Activated CD4-positive, alpha-beta T cell treated with anti-CD3 and anti-CD28 coated beads, Interleukin-2, amount 50 U/mL, for 48 hours (primary cell): ENCODE measurements around the gene CNTN6.

Experiments
- DNase-seq, 2 experiments: peaks; one replicate each; pipeline ENCODE4 v3.0.0-alpha.2; 2020

Gene CNTN6

DNA sequence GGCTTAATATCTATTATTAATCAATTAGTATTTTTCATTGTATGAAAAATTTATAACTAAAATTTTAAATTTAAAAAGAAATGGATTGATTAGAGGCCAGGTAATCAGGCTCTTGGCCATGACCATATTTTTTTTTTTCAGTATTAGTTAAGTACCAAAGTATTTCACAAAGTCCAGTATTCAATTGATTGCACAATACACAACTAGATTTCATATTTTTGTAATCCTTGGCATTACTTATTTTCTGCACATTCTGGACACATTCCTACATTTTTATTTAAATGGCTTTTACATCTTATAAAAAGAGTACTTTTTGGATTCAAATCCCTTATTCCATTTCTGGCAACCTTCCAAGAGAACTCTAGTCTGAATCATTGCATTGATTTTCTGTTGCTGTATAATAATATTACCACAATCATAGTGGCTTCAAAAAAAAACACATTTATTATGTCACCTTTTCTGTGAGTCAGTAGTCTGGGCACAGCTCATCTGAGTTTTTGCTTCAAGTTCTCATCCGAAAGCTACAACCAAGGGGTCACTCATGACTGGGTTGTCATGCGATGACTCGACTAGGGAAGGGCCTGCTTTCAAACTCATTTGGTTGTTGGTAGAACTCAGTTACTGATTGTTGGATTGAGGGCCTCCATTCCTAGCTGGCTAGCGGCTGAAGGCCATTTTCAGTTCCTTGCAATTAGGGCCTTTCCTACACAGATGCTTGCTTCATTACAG lies 90.7 kb downstream of the CNTN6 start:
- no peak for DNase-seq

DNA sequence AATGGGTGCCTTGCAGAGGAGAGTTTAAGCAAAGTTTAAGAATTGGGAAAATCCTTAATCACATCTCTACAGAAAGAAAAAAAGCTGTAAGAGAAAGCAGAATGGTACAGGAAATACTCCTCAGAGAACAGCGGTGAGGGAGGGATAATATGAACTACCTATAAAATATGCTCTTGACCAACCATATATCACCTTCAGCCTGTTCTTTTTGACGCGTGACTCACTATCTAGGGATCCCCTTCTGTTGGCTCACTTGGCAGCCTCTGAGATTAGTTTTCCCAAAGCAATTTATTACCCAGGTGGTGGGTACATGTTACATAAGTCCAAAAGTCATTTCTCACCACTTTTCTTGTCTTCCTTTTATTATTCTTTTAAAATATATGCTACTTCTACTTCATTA lies 97.7 kb downstream of the CNTN6 start:
- DNase-seq = no peak

DNA sequence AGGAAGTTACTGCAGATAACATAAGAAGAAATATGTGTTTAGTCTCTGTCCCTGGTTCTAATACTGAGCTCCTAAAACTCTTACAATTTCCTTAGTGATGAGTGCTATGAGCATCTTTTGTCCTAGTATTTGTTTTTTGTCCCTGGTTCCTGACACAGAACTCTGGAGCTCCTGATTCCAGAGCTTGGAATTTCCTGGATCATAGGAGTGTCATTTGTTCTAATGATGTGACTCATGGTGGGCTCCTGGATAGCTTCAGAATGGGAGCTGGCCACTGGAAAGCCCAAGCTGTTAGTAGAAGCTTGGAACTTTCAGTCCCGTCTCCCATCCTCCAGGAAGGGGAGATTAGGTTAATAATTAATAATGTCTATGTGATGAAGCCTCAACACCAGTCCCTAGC lies 98.2 kb downstream of the CNTN6 start:
- no peak for DNase-seq

DNA sequence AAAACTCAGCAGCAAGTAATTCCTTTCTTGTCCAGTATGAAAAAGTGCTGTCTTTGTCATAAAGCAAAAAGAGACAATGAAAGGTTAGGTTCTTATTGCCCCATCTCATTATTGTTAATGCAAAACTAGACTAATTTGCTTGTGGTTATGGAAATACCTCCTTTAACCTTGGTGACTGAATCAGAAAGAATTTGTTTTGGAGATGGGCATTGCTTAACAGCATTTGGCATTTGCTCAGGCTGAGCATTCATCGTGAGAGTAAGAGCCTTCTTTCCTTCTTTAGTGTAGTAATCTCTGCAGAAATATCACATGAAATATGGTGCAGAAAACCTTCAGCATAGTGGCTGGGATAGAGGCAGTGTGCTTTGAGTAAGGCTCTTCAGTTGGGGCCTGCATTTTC lies 103.1 kb downstream of the CNTN6 start:
- no peak for DNase-seq

DNA sequence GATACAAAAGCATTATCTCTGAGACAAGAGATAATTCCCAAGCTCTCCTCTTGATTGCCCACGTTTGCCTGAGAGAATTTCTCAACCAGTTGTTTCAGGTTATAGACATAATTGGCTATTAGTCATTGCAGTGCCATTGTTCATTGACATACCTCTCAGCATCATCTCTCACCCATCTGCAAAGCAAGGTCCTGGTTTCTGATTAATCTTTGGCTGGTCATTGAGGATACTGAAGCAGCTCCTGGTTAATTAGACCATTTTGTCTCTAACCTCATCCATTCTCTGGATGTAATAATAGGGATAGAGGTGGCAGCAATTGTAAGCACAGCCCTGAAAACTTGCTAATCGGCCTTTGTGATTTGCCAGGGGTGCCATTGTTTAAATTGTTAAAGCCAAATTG lies 104.2 kb downstream of the CNTN6 start:
- no peak for DNase-seq

DNA sequence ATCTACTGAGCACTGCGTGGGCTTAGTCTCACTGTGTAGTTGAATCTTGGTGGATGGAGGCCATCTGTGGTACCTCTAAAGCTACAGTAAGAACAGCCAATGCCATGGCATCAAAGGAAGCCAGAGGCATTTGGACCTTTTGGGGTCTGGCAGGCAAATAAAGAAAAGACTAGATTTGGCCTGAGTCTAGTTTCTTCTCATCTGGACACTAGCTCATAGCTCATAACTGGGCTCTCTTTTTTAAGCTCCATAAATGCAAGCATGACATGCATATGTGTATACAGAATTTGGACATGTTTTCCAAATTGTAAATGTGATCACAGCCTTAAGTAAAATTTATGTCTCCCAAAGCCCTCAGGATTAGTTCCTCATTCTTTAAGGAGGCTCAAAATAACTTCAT lies 107.5 kb downstream of the CNTN6 start:
- DNase-seq = no peak

DNA sequence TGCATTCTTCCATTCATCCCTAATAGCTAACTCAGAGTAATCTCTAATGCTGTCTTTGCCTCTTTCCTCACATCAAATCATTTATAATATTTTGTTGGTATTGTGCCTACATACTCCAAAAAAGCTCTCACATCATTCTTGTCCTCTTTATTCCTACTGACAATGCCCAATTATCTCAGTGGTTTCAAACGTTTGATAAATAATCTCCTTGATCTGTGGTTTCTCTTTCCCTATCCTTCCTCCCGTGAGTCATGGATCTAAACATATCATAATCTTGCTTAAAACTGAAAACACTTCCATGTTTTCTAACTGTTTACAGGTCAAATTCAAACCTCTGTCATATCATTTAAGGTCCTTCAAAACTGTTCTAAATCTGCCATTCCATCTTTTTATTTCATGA lies 115.1 kb downstream of the CNTN6 start:
- no peak for DNase-seq

DNA sequence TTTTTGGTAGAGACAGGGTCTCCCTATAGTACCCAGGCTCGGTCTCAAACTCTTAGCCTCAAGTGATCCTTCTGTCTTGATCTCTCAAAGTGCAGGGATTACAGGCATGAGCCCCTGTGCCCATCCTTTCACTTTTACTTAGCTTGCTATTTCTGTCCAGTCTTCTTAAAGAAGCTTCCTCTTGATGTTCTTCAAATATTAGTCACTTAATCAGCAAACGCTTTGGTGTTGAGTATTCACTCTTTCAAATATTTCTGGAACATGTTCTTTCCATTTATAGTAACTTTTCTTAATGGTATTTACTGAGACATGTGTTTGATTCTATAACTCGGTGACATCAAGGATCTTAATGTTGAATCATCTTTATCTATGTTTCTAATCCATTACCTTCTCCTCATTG lies 122.1 kb downstream of the CNTN6 start:
- DNase-seq = no peak

DNA sequence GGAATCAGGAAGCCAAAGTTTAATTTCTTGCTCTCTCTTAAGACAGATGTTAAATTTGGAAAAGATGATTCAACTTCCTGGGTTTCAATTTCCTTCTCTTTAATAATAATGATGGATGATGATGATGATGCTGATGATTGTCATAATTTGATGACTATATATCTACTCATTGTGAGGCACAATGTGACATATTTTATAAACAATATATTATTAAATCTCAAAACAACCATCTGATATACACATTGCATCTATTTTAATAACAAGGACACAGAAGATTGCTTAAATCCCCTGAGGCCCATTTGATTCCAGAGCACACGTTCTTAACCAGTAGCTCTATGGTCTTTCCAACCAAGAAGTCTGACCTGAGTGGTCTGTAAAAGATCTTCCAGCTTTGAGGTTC lies 124.0 kb downstream of the CNTN6 start:
- DNase-seq = no peak

DNA sequence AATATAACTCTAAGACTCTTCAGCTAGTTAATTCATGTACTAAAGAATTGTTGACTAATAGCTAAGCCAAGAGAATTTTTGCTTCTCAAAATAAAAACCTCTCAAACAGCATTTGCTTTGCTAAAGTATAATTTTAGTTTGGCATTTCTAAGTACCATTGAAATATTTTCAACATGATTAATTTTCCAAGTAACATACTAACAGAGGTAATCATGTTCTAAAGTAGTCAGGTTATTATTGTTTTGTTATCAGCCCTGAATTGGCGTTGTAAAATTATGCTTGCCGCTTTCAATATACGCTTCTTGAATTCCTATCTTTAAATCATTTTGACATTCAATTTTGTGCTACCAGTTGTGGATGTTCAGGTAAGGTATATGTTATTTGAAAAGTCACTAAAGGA lies 134.3 kb downstream of the CNTN6 start:
- DNase-seq = no peak

DNA sequence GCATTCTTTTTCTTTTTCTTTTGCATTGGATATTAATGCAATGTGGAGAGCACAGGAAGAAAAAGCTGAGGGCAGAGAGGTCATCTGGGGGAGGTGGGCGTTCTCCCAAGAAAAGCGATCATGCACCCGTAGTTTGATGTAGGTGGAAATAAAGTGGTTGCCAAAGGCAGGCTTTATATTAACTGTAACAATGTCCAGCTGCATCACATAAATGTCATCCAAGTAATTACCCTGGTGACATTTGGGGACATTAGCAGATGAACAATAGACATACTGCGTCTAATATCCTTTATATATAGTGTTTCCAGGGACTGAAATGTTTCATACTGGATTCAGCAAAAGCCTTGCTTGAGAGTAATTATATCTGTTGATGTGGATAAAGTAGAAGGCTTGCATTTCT lies 135.5 kb downstream of the CNTN6 start:
- DNase-seq = no peak

DNA sequence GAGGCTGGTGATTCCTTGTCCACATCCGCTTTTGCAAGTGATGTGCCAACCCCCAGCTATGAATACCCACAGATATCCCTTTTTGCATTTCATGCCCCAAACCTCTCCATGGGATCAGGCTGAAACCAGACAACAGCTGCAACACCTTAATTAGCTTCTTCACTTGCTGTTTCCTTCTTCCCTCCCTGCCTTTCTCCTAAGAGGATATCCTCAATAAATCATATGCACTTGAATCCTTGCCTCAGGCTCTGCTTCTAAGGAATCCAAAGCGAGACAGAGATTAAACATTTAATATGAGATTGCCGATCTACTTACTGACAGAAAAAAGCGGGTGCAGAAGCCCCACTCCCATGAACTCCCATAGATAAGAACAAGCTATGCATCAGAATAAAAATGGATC lies 138.1 kb downstream of the CNTN6 start:
- DNase-seq = no peak

DNA sequence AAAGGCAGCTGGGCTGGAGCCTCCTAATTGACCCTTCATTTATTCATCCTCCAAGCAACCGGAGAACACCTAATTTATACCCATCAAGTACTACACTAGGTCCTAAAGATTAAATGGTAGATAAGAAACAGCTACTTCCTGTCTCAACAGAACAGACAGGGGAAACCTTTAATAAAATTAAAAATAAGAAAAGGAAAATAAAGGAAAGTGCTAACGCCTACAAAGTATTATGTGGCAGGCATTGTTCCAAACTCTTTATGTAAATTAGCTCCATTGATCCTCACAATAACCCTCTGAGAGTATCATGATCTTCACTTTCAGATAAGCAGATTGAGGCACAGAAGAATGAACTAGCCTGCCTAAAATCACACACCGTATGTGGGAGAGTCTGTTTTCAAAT lies 139.5 kb downstream of the CNTN6 start:
- DNase-seq = no peak

DNA sequence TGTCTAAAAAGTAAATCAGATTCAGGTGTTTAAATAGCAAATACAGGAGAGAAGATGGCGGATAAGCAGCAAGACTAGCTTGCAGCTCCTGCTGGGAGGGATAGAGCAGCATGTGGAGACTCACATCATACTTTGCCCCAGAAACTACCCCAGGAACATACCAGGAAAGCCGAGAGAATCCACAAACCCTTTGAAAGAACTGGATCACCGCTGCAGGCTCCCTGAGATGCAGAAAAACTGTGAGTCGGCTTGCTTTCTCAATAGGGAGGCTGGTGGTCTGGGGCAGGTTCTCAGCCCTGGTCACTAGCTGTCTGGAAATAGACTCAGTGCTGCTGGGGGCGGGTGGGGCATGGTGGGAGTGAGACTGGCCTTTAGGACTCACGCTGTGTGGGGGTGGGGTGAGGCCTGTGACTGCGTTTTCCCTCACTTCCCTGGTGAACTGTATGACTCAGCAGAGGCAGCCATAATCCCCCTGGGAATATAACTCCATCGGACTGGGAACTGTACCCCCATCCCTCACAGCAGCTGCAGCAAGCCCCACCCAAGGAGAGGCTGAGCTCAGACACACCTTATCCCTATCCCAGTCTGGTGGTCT lies 142.8 kb downstream of the CNTN6 start:
- no peak for DNase-seq

DNA sequence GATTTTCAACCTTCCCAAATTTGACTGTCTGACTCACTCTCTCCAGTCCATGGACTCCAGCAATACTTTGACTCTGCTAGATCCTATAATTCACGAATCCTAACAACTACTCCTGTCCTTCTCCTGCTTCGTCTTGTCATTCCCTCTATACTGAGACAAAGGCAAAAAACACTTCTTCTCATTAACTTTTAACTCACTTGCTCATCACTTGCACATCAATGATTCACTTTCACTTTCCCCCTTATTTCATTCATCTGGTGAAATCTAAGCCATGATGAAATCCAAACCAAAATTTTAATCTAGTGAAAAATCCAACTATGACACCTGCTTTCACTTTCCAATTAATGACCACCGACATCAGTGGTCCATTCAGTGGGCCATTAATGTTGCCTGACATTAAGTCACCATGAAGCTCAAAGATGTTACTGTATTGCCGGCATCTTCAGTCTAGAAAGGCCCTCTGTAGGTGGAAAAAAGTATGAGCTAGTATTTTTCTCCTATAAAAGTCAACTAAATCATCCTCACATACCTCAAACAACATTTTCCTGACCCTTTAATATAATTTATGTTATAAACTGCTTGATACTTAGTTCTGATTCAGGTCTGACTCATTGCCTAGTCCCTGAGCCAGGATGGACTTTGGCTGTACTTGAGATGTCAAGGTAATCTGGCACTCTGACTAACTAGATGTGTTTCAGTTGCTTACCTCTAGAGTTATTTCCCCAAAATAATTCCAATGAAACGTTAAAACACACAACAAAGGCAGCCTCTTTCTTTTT lies 158.6 kb downstream of the CNTN6 start:
- no peak for DNase-seq

DNA sequence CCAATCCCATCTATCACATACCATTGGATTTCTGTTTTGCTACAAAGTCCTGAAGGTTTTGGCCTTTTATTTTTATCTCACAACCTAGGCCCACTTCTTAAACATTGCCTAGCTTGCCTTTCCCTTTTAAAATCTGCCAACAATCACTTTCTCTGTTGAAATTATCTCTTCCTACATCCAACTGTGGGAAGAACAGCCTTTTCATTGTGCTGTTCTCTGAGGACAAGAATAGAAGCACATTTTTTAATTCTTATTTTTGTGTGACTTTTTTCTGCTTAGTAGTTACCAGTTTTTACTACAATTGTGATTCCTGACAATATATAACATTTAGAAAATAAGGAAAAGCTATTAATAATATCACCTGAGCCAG lies 159.2 kb downstream of the CNTN6 start:
- no peak for DNase-seq

DNA sequence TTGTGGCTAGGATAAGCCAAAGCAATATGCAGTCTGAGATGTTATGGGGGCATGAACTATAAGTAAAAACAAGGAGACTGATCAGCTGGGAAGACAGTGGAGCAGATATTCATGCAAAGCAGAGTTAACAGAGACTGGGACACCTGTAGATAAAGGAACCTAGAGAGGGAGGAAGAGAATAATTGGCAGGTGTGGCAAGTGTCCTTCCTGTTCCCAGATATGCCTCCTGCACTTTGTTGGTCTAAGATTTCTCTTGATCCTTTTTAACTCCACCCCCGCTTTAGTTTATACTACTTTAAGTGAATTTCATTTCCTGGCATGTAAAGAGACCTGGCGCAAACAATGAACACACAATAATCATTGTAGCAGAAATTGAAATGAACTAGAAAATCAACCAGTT lies 169.4 kb downstream of the CNTN6 start:
- no peak for DNase-seq

DNA sequence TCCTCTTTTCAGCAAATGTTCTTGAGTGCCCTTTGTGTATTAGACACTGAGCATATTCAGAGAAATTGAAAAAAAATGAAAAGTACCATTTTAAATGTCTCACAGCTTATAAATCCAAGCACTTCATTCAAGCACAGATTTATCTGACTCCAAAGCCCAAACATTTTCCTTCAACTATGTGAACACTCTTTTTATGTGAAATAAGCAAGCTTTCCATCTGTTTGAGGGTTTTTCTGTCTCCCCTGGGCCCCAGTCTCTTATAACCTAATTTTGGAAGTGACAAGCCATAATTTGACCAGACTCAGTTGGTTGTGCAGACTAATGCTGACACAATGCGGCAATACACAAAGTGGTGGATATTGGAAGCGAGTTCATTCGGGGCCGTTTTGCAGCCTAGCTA lies 170.3 kb downstream of the CNTN6 start:
- no peak for DNase-seq

DNA sequence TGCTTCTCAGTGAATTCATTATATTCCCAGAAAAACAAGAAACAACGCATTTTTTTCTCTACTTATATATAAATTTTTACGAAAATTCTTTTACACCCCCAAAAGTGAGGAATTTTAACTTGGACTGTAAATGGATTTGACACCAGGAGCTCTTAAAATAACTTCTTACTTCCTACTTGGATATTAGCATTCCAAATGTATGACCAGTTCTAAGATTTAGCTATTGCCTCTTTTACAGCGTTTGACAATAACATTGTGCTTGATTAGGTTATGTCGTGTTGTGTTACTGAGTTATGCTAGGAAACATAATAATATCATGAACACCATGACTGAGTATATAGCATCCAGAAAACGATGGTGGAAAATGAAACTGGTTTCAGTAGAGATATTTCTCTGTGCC lies 177.0 kb downstream of the CNTN6 start:
- no peak for DNase-seq

DNA sequence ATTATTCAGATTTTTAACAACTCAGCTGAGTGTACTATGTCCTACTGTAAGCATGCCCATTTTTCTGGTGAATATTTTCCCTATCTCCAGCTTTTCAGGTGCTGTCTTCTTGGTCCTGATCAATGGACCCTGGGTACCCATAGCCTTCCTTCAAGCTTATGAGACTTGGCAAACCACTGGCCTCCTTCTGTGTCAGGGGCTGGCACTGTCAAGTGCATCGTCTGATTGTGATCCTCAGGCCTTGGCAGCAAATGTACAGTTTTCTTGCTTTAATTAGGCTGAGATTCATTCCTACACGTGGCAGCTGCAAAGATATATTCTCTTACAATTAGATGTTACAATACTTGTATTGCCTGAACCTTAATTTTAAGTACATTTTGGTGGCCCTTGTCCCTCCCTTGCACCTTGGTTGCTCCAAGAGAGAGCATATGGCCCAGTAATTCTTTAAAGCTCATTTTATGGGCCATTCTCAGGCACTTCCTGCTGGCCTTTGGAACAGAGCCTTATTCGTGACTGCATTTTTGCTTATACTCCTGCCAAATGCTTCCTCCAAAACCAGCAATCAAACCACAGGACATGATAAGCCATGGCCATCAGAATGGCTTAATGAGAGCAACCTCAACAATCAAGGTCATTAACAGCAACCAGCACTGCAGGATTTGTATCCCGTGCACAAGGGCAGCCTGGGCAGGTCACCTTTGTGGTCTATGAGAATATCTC lies 179.9 kb downstream of the CNTN6 start:
- no peak for DNase-seq

DNA sequence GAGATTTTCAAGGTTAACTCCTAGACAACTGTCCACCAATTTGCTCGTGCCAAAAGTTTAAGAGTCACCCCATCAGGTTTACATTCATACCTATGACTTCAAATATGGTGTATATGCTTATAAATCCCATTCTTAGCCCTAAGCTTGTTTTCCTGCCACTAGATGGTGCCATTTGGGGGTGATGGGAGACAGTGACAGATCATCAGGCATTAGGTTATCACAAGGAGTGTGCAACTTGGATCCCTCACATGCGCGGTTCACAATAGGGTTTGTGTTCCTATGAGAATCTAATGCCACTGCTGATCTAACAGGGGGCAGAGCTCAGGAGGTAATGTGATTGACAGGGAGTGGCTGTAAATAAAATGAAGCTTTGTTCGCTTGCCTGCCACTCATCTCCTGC lies 182.7 kb downstream of the CNTN6 start:
- DNase-seq = no peak

DNA sequence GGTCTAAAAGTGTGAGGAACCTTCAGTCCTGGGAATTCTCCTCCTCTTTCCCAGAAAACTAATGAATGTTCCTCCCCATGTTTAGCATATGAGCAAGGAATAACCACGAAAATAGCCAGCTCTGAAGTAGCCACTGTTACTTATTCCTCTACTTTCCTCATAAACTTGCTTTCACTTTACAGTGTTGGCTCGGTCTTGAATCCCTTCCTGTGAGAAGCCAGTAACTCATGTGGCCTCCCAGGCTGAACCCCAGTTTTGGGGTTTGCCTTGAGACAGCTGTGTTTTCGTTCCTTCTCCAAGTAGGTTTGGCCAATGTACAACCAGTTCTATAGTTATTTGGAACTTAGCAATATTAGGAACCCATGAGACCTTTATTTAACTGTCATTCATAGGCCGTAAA lies 195.0 kb downstream of the CNTN6 start:
- DNase-seq = no peak

DNA sequence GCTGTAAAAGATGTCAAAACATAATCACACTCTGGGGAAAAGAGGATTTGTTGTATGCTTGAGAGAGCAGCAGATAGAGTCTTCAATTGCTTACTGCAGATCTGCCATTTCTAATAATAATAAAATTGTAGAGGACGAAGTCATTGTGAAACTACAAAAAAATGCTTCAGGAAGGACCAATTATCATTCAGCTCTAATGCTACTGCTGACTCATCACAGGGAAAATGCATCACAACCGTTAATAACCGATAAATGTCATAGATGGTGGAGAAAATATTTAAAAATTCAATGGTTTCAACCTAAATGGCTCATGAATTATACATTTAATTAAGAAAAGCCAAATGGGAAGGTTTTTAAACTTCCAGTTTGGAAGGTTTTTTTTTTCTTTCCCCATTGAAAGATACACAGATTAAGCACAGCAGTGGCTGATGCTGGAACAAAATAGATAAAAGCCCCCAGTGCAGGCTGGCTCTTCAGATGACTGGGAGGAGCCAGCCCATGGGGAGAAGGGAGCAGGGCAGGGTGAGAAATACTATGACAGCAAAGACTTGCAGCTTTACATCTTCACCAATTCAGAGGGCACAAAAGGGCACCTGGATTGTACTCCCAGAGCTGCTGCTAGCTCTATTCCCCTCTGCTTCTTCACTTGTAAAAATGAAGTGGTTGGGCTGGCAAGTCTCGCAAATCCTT lies 196.1 kb downstream of the CNTN6 start:
- DNase-seq = no peak
